Putamen (tissue), 1 donor: Measurements from ENCODE around the gene RITA1.

Source experiments
- DNase-seq: peaks from one replicate; pipeline ENCODE4 v3.0.0-alpha.2; 2016; ENCODE audit warnings: low spot score

The RITA1 gene

GRCh38 chr12:113230315-113231234, 45.1 kb downstream of the RITA1 start:
- no peak for DNase-seq

GRCh38 chr12:113231235-113232088, 45.9 kb downstream of the RITA1 start:
- no peak for DNase-seq

- no peak for DNase-seq
These were observed 46.7 kb downstream of the RITA1 start for GRCh38 chr12:113232089-113232839.

GRCh38 chr12:113232840-113233585, 47.5 kb downstream of the RITA1 start:
- DNase-seq: peak; percentile 76

GRCh38 chr12:113233967-113234366, 48.4 kb downstream of the RITA1 start:
- no peak for DNase-seq

GRCh38 chr12:113234483-113234882, 49.0 kb downstream of the RITA1 start:
- DNase-seq: no peak

- DNase-seq: no peak
These were observed 50.5 kb downstream of the RITA1 start for GRCh38 chr12:113235976-113236375.

- DNase-seq: no peak
These were observed 51.2 kb downstream of the RITA1 start for GRCh38 chr12:113236539-113237399.

GRCh38 chr12:113237748-113238147, 52.2 kb downstream of the RITA1 start:
- no peak for DNase-seq

GRCh38 chr12:113238309-113238708, 52.8 kb downstream of the RITA1 start:
- no peak for DNase-seq

GRCh38 chr12:113239288-113239771, 53.8 kb downstream of the RITA1 start:
- no peak for DNase-seq

GRCh38 chr12:113239811-113240331, 54.4 kb downstream of the RITA1 start:
- no peak for DNase-seq

GRCh38 chr12:113240395-113240794, 54.9 kb downstream of the RITA1 start:
- no peak for DNase-seq

GRCh38 chr12:113241191-113242025, 55.9 kb downstream of the RITA1 start:
- DNase-seq: no peak
